ENCODE results near the gene PLCB4. TPM values are rescaled to one million over a fixed set of nuclear protein-coding genes. Genes with fewer than 3 reads are reported as not detected.

Gene PLCB4
- total RNA-seq, 2 experiments from 2014 or later, result not detected

DNA sequence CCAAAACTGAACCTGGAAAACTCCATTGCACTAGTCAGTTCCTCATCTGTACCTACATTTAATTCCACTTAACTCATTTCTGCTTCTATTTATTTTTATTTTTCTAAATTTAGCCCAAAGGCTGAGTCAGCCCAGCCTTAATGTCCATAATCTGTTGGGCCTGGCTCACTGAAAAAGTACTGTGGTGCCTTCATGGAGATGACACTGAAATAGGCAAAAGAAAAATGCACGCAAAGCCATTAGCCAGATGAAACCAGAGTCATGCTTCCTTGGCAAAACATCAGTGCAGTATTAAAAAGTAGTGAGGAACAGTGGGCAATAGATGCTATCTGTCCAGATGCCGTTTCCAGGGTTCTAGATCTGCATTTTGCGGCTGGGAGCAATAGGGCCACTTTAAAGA, 14.7 kb upstream of the PLCB4 start:
- CTCF ChIA-PET, result no interaction called here
- POLR2A ChIA-PET, result no interaction called here

DNA sequence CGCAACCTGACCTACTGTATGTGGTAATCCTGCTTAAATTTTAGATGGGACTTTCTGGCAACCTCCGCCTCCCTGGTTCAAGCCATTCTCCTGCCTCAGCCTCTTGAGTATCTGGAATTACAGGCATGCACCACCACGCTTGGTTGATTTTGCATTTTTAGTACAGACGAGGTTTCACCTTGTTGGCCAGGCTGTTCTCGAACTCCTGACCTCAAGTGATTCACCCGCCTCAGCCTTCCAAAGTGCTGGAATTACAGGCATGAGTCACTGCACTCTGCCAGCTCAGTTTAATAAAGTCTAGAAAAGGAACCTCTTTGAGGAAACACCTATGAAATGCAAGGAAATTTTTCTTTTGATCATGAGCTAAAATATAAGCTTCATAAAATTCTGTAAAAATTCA, 9.0 kb upstream of the PLCB4 start:
- CTCF ChIA-PET, result no interaction called here
- POLR2A ChIA-PET, result no interaction called here

- CTCF ChIA-PET, result no interaction called here
- POLR2A ChIA-PET, result no interaction called here
Observed at GRCh38 chr20:9061434-9061833, 7.5 kb upstream of the PLCB4 start.

GRCh38 chr20:9062066-9062465, 6.8 kb upstream of the PLCB4 start:
- ChIA-PET POLR2A (no interaction called here), CTCF (no interaction called here)

GRCh38 chr20:9066191-9066590, 2.7 kb upstream of the PLCB4 start:
- POLR2A ChIA-PET, result no interaction called here
- CTCF ChIA-PET, result no interaction called here

DNA sequence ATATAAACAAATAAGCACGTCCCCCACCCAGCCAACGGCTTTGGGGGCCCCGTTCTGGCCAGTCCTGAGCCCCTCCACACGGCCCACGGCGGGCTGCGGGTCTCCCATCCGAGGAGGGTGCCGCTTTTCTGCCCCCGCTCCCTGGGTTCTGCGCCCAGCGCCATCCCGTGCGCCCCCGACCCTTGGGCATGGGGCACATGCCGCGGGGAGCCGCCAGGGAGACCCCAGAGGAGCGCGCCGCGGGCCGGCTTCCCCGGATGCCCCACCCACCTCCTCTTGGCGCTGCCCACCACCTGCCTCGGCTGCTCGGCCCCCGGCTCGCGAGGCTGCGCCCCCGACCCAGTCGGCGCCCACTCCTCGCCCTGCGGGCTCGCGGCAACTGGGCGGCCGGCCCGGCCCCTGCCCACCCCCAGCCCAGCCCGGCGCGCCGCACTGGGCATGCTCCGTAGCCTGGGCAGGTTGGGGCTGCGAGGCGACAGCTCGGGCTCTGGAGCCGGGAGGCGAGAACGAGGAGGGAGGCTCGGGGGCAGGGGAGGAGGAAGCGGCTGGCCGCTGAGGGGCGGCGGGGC, 570 bp upstream of the PLCB4 start:
- POLR2A ChIA-PET, result no interaction called here
- CTCF ChIA-PET, result no interaction called here

DNA sequence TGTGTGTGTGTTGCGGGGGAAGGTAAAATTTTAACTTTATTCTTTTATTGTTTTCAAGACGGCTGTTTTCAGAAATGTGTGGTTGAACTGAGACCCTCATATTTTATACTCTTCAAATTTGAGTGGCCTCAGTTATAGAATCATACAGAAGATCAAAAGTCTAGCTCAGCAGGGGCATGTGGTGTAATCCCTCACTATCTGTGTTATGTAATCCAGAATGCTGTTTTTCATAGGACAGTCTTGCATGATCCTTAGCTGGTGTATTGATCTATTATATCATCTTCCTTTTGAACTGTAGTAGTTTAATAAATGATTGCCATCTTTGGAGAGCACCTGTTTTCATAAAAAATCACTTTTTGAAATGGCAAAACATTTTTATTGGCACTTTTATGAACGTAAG, 1.4 kb downstream of the PLCB4 start:
- ChIA-PET POLR2A (no interaction called here), CTCF (no interaction called here)

DNA sequence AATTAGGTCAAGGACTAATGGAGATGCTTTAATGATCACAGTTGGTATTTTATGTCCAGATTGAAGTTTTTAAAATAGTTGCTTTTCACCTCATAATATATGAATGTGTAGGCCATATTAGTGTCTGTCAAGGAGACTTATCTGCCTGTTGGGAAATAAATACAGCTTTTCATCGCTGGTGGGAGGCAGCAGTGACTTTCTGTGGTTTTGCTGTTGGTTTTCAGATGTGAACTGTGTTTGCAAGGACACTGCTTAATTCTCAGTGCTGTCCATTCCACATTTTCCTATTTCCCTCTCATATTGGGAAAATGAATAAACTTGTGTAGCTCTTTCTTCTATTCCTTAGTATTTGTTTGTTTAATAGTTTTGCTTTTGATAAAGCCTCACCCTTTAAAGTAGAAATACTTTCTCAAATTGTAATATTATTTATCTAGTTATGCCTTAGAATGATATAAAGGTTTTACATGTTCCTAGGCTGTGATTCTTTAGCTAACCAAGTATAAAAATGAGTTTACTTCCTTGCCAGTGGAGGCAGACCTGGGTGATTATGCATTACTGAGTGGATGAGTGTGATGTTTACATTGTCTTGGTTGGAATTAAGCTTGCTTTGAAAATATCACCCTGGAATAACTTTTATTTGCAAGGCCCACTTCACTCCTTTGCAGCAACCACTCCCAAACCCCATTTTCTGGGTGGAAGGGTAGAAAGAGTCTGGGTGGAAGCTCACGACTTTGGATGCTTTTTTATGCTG, 3.3 kb downstream of the PLCB4 start:
- POLR2A ChIA-PET, result no interaction called here
- CTCF ChIA-PET, result no interaction called here

DNA sequence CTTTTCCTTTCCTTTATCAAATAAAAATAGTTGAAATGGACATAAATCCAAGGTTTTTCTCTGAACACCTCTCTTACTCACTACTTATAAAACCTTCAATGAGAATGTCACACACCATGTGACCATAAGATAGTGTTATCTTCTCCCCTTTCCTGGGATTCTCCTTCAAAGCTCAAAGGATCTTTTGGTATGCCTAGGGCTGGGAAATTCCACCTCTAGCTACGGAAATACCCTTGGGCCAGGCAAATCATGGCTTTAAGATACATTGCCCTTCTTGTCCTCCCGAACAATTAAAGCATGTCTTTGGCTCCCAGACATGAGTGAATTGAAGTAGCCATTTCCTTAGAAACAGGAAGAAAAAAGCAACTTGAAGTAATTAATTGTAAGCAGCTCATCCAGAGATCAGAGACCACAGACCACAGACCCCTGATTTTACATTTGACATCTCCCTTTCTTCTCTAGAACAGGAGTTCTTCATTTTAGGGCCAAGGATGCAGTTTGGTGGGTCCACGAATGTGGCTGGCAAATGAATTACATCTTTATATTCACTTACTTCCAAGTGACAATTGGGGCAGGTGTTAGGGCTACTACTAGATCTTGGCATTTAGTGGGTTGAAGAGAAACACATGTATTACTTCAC, 4.1 kb downstream of the PLCB4 start:
- POLR2A ChIA-PET, result no interaction called here
- CTCF ChIA-PET, result no interaction called here

GRCh38 chr20:9075264-9076095, 6.6 kb downstream of the PLCB4 start:
- CTCF ChIA-PET, result no interaction called here
- POLR2A ChIA-PET, result no interaction called here

- ChIA-PET CTCF (no interaction called here), POLR2A (no interaction called here)
Observed at GRCh38 chr20:9076440-9076839, 7.6 kb downstream of the PLCB4 start.

DNA sequence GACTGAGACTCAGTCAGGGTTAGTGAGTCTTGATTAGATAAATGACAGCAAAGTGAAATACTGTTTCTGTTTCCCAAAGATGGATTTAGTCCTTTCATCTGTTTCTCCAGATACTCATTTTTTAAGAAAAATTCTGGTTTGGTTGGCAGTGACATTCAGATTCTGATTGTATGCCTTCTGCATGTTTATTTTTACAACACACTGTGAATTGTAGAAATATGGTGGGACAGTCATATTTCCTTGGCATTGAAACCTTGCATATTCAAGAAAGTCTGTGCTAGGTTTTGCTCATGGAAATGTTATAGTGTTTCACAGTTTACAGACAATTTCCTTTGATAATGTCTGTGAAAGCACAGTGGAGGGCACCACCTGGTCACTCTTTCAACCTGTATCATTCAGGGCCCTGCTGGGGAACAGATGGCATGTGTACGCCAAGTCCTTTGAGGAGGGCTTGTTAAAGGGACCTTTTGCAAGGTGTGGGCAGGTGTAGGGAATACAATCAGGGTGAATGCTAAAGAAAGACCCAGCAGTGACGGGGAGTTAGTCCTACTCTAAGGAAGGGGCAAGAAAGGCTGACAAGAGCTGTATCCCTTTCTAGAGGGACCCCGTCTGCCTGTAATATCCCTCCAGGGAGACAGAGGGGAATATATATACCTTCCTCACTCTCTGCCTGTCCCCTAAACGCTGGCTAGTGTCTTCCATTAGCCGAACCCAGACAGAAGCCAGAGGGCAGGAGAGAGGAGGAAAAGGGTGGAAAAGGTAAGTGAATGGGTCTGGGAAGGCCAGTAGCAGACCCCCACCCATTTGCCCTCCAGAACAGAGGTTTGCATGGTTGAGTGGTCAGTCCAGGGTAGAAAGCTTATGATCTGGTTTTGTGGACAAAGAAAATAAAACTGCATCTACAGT, 10.2 kb downstream of the PLCB4 start:
- CTCF ChIA-PET, result no interaction called here
- POLR2A ChIA-PET, result no interaction called here

DNA sequence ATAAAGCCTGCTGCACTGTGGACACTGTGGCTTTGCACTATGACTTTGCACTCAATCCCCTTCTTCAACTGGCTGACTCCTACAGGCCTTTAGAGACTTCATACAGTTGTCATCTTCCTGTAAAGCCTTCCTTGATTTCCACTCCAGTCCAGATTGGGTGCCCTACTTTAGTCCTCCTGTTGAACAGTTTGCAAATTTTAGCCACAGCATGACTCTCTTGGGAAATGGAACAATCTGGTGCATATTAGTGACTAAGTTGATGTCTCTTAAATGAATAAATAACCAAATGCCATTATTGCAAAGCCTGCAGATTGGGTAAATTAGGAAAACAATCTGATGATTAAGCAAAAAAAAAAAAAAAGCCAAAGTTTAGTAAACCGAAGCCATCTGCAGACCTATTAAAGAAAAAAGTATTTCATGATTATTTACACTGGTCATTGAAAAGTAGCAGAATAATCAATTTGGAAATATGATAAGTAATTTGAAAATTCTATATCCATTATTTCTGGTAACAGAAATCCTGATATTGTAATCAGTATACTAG, 12.6 kb downstream of the PLCB4 start:
- CTCF ChIA-PET, result no interaction called here
- POLR2A ChIA-PET, result no interaction called here

GRCh38 chr20:9082741-9083140, 13.9 kb downstream of the PLCB4 start:
- CTCF ChIA-PET, result no interaction called here
- POLR2A ChIA-PET, result no interaction called here

GRCh38 chr20:9087531-9088217, 18.8 kb downstream of the PLCB4 start:
- POLR2A ChIA-PET, result no interaction called here
- CTCF ChIA-PET, result interaction anchor here (1.1 kb wide), 1 partner anchor 17 kb away, joined by 3 read pairs; no protein-coding TSS in a partner anchor

- ChIA-PET POLR2A (no interaction called here), CTCF (no interaction called here)
Observed at GRCh38 chr20:9088556-9088955, 19.7 kb downstream of the PLCB4 start.

DNA sequence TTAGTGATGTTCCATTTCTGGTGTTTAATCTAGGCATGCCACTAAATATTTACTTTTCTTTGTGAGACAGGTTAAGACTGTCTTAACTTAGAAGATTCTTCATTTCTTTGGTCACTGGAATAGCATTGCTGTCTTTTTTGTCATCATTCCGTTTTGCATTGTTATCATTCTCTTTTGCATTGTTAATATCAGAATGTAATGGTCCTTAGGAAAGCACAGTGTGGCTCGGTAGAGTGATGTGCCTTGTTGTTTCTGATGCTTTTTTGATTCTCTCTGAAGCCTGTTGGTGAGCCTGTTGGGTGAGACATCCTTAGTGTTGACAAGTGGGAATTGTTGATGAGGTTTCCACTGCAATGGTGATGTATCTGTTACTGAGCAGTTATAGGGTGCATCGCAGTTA, 23.2 kb downstream of the PLCB4 start:
- POLR2A ChIA-PET, result no interaction called here
- CTCF ChIA-PET, result no interaction called here

- ChIA-PET POLR2A (no interaction called here), CTCF (no interaction called here)
Observed at GRCh38 chr20:9092655-9093054, 23.8 kb downstream of the PLCB4 start.

Data from activated CD8-positive, alpha-beta memory T cell treated with anti-CD3 and anti-CD28 coated beads for 36 hours (primary cell).